SK-N-DZ (cell line): ENCODE results near the gene SCN2A.
A peak's percentile ranks its signal among the peaks of the same experiment; 100 is the strongest.
"Not testable (repeated sequence)": the region's sequence is repeated elsewhere in the genome, so short reads cannot be mapped to it uniquely, and the experiment has no call there.

Experiments
- DNase-seq: peaks from one replicate; pipeline ENCODE4 v3.0.0-alpha.2; 2015; ENCODE audit warnings: low spot score

Gene SCN2A

GRCh38 chr2:165251366-165251765 is 12.2 kb downstream of the SCN2A start:
- no peak for DNase-seq

GRCh38 chr2:165253178-165253577 is 14.0 kb downstream of the SCN2A start:
- peak; percentile 22 for DNase-seq

GRCh38 chr2:165256618-165257017 is 17.4 kb downstream of the SCN2A start:
- no peak for DNase-seq

GRCh38 chr2:165260347-165260746 is 21.1 kb downstream of the SCN2A start:
- not testable (repeated sequence) for DNase-seq

GRCh38 chr2:165268754-165269153 is 29.5 kb downstream of the SCN2A start:
- no peak for DNase-seq

GRCh38 chr2:165273176-165273575 is 34.0 kb downstream of the SCN2A start:
- no peak for DNase-seq

- no peak for DNase-seq
Observed at GRCh38 chr2:165274698-165275097, 35.5 kb downstream of the SCN2A start.

GRCh38 chr2:165275932-165276331 is 36.7 kb downstream of the SCN2A start:
- DNase-seq: no peak

GRCh38 chr2:165277295-165277694 is 38.1 kb downstream of the SCN2A start:
- DNase-seq: no peak

GRCh38 chr2:165277860-165278656 is 38.8 kb downstream of the SCN2A start:
- no peak for DNase-seq

GRCh38 chr2:165280356-165280755 is 41.1 kb downstream of the SCN2A start:
- DNase-seq: no peak

- DNase-seq: no peak
Observed at GRCh38 chr2:165281387-165281786, 42.2 kb downstream of the SCN2A start.

GRCh38 chr2:165283342-165283741 is 44.1 kb downstream of the SCN2A start:
- no peak for DNase-seq

- no peak for DNase-seq
Observed at GRCh38 chr2:165287094-165287778, 48.0 kb downstream of the SCN2A start.

GRCh38 chr2:165289069-165289468 is 49.9 kb downstream of the SCN2A start:
- no peak for DNase-seq

- peak; percentile 91 for DNase-seq
Observed at GRCh38 chr2:165293440-165294420, 54.5 kb downstream of the SCN2A start.

GRCh38 chr2:165294912-165295311 is 55.7 kb downstream of the SCN2A start:
- no peak for DNase-seq

GRCh38 chr2:165295643-165296042 is 56.4 kb downstream of the SCN2A start:
- DNase-seq: no peak

GRCh38 chr2:165305391-165306096 is 66.3 kb downstream of the SCN2A start:
- DNase-seq: no peak

GRCh38 chr2:165307317-165307716 is 68.1 kb downstream of the SCN2A start:
- no peak for DNase-seq

GRCh38 chr2:165311949-165312348 is 72.7 kb downstream of the SCN2A start:
- DNase-seq: no peak
